Trophoblast cell (in vitro differentiated cells and primary cell): ENCODE results near the gene SNX32.

Source experiments
- DNase-seq, 2 donors: peaks; one replicate each; pipeline ENCODE4 v3.0.0-alpha.2; 2016
- H2AFZ ChIP-seq: 2 replicates; pipeline ENCODE4 v1.6.1; 2013; ENCODE audit warnings: low read length, moderate library complexity, mild to moderate bottlenecking; ENCODE audit not compliant: insufficient read depth, poor library complexity
- H2AK5ac ChIP-seq: 2 replicates; pipeline ENCODE4 v1.6.1; 2013; ENCODE audit warnings: mild to moderate bottlenecking, low read length
- H2BK120ac ChIP-seq: 2 replicates; pipeline ENCODE4 v1.6.1; 2013; ENCODE audit warnings: low read length, mild to moderate bottlenecking, moderate library complexity; ENCODE audit not compliant: insufficient read depth, poor library complexity
- H2BK12ac ChIP-seq: 2 replicates; pipeline ENCODE4 v1.6.1; 2013; ENCODE audit warnings: mild to moderate bottlenecking, low read length, moderate library complexity
- H2BK5ac ChIP-seq: 2 replicates; pipeline ENCODE4 v1.6.1; 2013; ENCODE audit warnings: low read length, low read depth, moderate library complexity, mild to moderate bottlenecking; ENCODE audit not compliant: poor library complexity
- H3K14ac ChIP-seq: 2 replicates; pipeline ENCODE4 v1.6.1; 2013; ENCODE audit warnings: mild to moderate bottlenecking, low read length
- H3K18ac ChIP-seq: 2 replicates; pipeline ENCODE4 v1.6.1; 2013; ENCODE audit warnings: mild to moderate bottlenecking, low read length
- H3K23ac ChIP-seq: 2 replicates; pipeline ENCODE4 v1.6.1; 2013; ENCODE audit warnings: low read length
- H3K27ac ChIP-seq: 2 replicates; pipeline ENCODE4 v1.5.1; 2013; ENCODE audit warnings: low read depth, mild to moderate bottlenecking, inconsistent platforms, low read length, moderate library complexity
- H3K27me3 ChIP-seq: 2 replicates; pipeline ENCODE4 v1.6.1; 2013; ENCODE audit warnings: inconsistent platforms, mild to moderate bottlenecking, low read length, moderate library complexity; ENCODE audit not compliant: insufficient read depth
- H3K36me3 ChIP-seq, 2 experiments: 1 replicate in 1 of 2; 2 replicates in 1 of 2; pipeline ENCODE4 v1.6.1; 2013; ENCODE audit warnings: low read length in 2 of 2, mild to moderate bottlenecking in 2 of 2, moderate library complexity in 1 of 2; ENCODE audit not compliant: insufficient read depth in 2 of 2, control insufficient read depth in 1 of 2
- H3K4ac ChIP-seq: 2 replicates; pipeline ENCODE4 v1.6.1; 2013; ENCODE audit warnings: low read depth, mild to moderate bottlenecking, low read length, moderate library complexity
- H3K4me1 ChIP-seq, 2 experiments: 1 replicate in 1 of 2; 2 replicates in 1 of 2; pipeline ENCODE4 v1.6.1; 2013; ENCODE audit warnings: low read length in 2 of 2, mild to moderate bottlenecking in 2 of 2, moderate library complexity in 1 of 2; ENCODE audit not compliant: insufficient read depth in 2 of 2, control insufficient read depth in 1 of 2
- H3K4me2 ChIP-seq: 2 replicates; pipeline ENCODE4 v1.6.1; 2013; ENCODE audit warnings: inconsistent platforms, mild to moderate bottlenecking, low read length, moderate library complexity
- H3K4me3 ChIP-seq: 2 replicates; pipeline ENCODE4 v1.5.1; 2013; ENCODE audit warnings: mild to moderate bottlenecking, low read depth, low read length, inconsistent platforms
- H3K79me1 ChIP-seq: one replicate; pipeline ENCODE4 v1.6.1; 2013; ENCODE audit warnings: low read length
- H3K79me2 ChIP-seq: 2 replicates; pipeline ENCODE4 v1.6.1; 2013; ENCODE audit warnings: low read length, mild to moderate bottlenecking; ENCODE audit not compliant: control insufficient read depth, insufficient read depth, poor library complexity
- H3K9ac ChIP-seq: 2 replicates; pipeline ENCODE4 v1.6.1; 2013; ENCODE audit warnings: mild to moderate bottlenecking, low read length
- H3K9me3 ChIP-seq: 2 replicates; pipeline ENCODE4 v1.6.1; 2013; ENCODE audit warnings: low read depth, mild to moderate bottlenecking, control low read depth, inconsistent platforms, low read length; ENCODE audit not compliant: insufficient read depth
- H4K12ac ChIP-seq: 2 replicates; pipeline ENCODE4 v1.6.1; 2013; ENCODE audit warnings: low read depth, mild to moderate bottlenecking, low read length, moderate library complexity
- H4K8ac ChIP-seq: 2 replicates; pipeline ENCODE4 v1.6.1; 2013; ENCODE audit warnings: low read depth, mild to moderate bottlenecking, low read length, moderate library complexity
- H4K91ac ChIP-seq: one replicate; pipeline ENCODE4 v1.6.1; 2013; ENCODE audit warnings: low read depth, mild to moderate bottlenecking, low read length, moderate library complexity
- WGBS: extraction: QIAGEN DNeasy Blood & Tissue Kit; methylation state at CpG from one replicate; pipeline ENCODE4 v1.1.7; 2013; ENCODE audit warnings: missing lambda C conversion rate; ENCODE audit not compliant: insufficient read length, insufficient coverage; ENCODE audit errors: extremely low coverage; 5-methylcytosine and 5-hydroxymethylcytosine counted together

SNX32 gene

GRCh38 chr11:65855927-65856363, 22.2 kb downstream of the SNX32 start:
- H3K27me3 ChIP-seq: no peaks in the 10 kb centered on the region
- DNase-seq: no peak
- H3K4me3 ChIP-seq: no peak overlapping the region
- H2BK5ac ChIP-seq: no peak overlapping the region
- no peak overlapping the region for H2AFZ ChIP-seq
- peak overlapping the region; percentile 98 for H3K9ac ChIP-seq
- peak overlapping the region; percentile 91 for H3K4me2 ChIP-seq
- H4K8ac ChIP-seq: no peak overlapping the region
- peaks cover 29% of the 10 kb centered on the region for H3K79me1 ChIP-seq
- no CpG with 5 or more reads among the region's 15 CpGs for WGBS
- H3K27ac ChIP-seq: no peak overlapping the region
- H3K4ac ChIP-seq: peak overlapping the region; percentile 98
- H3K4me1 ChIP-seq: peaks cover 11 to 13% of the 10 kb centered on the region in 2 experiments
- no peak overlapping the region for H2AK5ac ChIP-seq
- peaks cover 7% of the 10 kb centered on the region for H3K9me3 ChIP-seq
- H3K23ac ChIP-seq: no peak overlapping the region
- no peak overlapping the region for H4K12ac ChIP-seq
- H2BK12ac ChIP-seq: no peak overlapping the region
- no peak overlapping the region for H4K91ac ChIP-seq
- peaks cover 32% of the 10 kb centered on the region for H3K79me2 ChIP-seq
- no peak overlapping the region for H3K14ac ChIP-seq
- H3K18ac ChIP-seq: no peak overlapping the region
- H2BK120ac ChIP-seq: no peak overlapping the region
- H3K36me3 ChIP-seq: peaks cover 55 to 58% of the 10 kb centered on the region in 2 experiments

DNA sequence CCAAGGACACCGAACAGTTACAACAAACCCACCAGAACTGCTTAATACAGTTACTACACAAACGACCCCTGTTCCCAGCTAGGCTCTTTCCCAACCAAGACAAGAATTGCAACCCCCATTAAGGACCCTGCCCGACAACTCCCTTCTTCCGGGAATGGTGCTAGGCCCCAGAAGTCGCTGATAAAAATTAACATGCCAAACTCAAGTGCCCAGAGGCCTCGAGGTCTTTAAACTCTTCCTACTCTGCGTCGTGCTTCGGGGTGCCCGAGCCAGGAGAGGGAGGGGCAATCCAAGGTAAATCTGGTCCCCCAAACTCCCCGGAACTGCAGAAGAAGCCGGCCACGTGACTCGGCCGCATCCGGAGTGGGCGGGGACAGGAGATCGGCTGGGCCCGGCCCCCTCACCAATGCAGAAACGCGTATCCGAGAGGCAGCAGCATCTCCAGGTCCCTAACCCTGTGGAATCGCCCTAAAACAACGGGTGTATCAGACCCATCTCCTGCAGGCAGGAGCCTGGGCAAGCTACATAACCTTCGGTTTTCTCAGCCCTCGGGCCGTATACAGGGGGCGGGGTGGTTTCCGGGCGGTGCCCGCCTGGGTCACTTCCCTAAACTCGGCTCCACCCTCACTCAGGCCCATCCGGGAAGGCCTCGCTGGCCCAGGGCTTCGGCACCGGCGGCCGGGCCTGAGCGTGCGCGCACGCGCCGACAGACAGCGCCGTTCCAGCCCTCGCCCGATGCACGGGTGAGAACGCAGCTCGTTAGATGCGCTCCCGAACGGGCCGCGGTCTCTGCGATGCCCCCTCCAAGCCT, 23.1 kb downstream of the SNX32 start:
- Histone ChIP-seq H3K79me2 (peaks cover 35% of the 10 kb centered on the region), H3K27me3 (no peaks in the 10 kb centered on the region), H2BK12ac (peak overlapping the region; percentile 31), H3K4me2 (peak overlapping the region; percentile 91), H3K9ac (peak overlapping the region; percentile 98), H3K36me3 (peaks cover 52 to 53% of the 10 kb centered on the region in 2 experiments), H2BK120ac (peak overlapping the region; percentile 93), H3K4me1 (peaks cover 15 to 18% of the 10 kb centered on the region in 2 experiments), H3K23ac (no peak overlapping the region), H3K14ac (peak overlapping the region; percentile 99), H4K91ac (peak overlapping the region; percentile 98), H4K12ac (peak overlapping the region; percentile 83), H3K9me3 (peaks cover 6% of the 10 kb centered on the region), H3K4ac (peak overlapping the region; percentile 98), H4K8ac (peak overlapping the region; percentile 59), H2AFZ (peak overlapping the region; percentile 24), H3K4me3 (peak overlapping the region; percentile 98), H2BK5ac (peak overlapping the region; percentile 89), H2AK5ac (peak overlapping the region; percentile 97), H3K27ac (peak overlapping the region; percentile 97), H3K79me1 (peaks cover 30% of the 10 kb centered on the region), H3K18ac (peak overlapping the region; percentile 95)
- DNase-seq: peak; percentile 80 to 85
- no CpG with 5 or more reads among the region's 57 CpGs for WGBS

DNA sequence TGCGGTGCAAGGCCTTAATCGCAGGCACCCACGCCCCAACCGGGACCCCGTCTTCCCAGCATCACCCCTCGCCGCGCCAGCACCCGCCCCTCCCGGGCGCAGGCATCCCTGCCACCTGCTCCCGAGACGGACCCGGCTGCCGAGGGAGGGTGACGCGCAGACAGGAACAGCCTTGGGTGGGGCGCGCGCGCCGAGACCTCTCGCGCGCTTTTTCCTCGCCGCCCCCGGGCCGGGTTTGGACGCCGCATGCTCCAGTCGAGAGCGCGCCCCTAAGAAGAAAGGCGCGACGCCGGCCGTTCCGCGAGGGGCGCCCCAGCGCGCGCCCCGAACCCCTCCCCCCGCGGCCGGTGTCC, 23.7 kb downstream of the SNX32 start:
- H3K23ac ChIP-seq: no peak overlapping the region
- H4K91ac ChIP-seq: peak overlapping the region; percentile 98
- peak overlapping the region; percentile 97 for H2AK5ac ChIP-seq
- H2AFZ ChIP-seq: peak overlapping the region; percentile 59
- peak overlapping the region; percentile 31 for H2BK12ac ChIP-seq
- peak overlapping the region; percentile 98 for H3K4ac ChIP-seq
- peak overlapping the region; percentile 83 for H4K12ac ChIP-seq
- H3K14ac ChIP-seq: peak overlapping the region; percentile 99
- no peaks in the 10 kb centered on the region for H3K27me3 ChIP-seq
- H3K4me3 ChIP-seq: peak overlapping the region; percentile 98
- peak in 1 of 2 donors; percentile 68 for DNase-seq
- H3K27ac ChIP-seq: peak overlapping the region; percentile 97
- peaks cover 4% of the 10 kb centered on the region for H3K9me3 ChIP-seq
- peak overlapping the region; percentile 59 for H4K8ac ChIP-seq
- peaks cover 17 to 18% of the 10 kb centered on the region in 2 experiments for H3K4me1 ChIP-seq
- peak overlapping the region; percentile 91 for H3K4me2 ChIP-seq
- H3K36me3 ChIP-seq: peaks cover 52 to 53% of the 10 kb centered on the region in 2 experiments
- H2BK5ac ChIP-seq: peak overlapping the region; percentile 89
- no CpG with 5 or more reads among the region's 49 CpGs for WGBS
- H3K18ac ChIP-seq: peak overlapping the region; percentile 95
- H3K9ac ChIP-seq: peak overlapping the region; percentile 98
- peaks cover 30% of the 10 kb centered on the region for H3K79me1 ChIP-seq
- H2BK120ac ChIP-seq: peak overlapping the region; percentile 93
- H3K79me2 ChIP-seq: peaks cover 35% of the 10 kb centered on the region

- H3K27me3 ChIP-seq: no peaks in the 10 kb centered on the region
- peak within 1 kb of the TSS; percentile 91 for H3K4me2 ChIP-seq
- peak within 1 kb of the TSS; percentile 98 for H3K4me3 ChIP-seq
- DNase-seq: peak; percentile 98 to 99
- peak within 1 kb of the TSS; percentile 98 for H3K9ac ChIP-seq
- H4K8ac ChIP-seq: peak within 1 kb of the TSS; percentile 59
- no CpG with 5 or more reads among the region's 92 CpGs for WGBS
- no peak within 1 kb of the TSS for H3K23ac ChIP-seq
- peak within 1 kb of the TSS; percentile 89 for H2BK5ac ChIP-seq
- peak within 1 kb of the TSS; percentile 31 for H2BK12ac ChIP-seq
- H3K79me2 ChIP-seq: peaks cover 35% of the 10 kb centered on the region
- peaks cover 2% of the 10 kb centered on the region for H3K9me3 ChIP-seq
- H4K12ac ChIP-seq: peak within 1 kb of the TSS; percentile 89
- H3K27ac ChIP-seq: peak within 1 kb of the TSS; percentile 97
- H3K18ac ChIP-seq: peak within 1 kb of the TSS; percentile 95
- peaks cover 17 to 18% of the 10 kb centered on the region in 2 experiments for H3K4me1 ChIP-seq
- peaks cover 30% of the 10 kb centered on the region for H3K79me1 ChIP-seq
- peak within 1 kb of the TSS; percentile 93 for H2BK120ac ChIP-seq
- H2AFZ ChIP-seq: peak within 1 kb of the TSS; percentile 59
- peak within 1 kb of the TSS; percentile 97 for H2AK5ac ChIP-seq
- H3K4ac ChIP-seq: peak within 1 kb of the TSS; percentile 98
- H4K91ac ChIP-seq: peak within 1 kb of the TSS; percentile 98
- peaks cover 52 to 53% of the 10 kb centered on the region in 2 experiments for H3K36me3 ChIP-seq
- peak within 1 kb of the TSS; percentile 99 for H3K14ac ChIP-seq
These were observed 24.3 kb downstream of the SNX32 start, which contains the start of gene CFL1 for GRCh38 chr11:65857853-65858680. TSS of gene CFL1 (minus strand) at chr11:65858180. CDS start at chr11:65858099, 81 bp downstream.
